ENCODE measurements around the gene NUP37. TPM values are rescaled to one million over a fixed set of nuclear protein-coding genes. Genes with fewer than 3 reads are reported as not detected.
A peak's percentile ranks its signal among the peaks of the same experiment; 100 is the strongest.
"Not testable (repeated sequence)": the region's sequence is repeated elsewhere in the genome, so short reads cannot be mapped to it uniquely, and the experiment has no call there.

The NUP37 gene
- 83.7 and 113 TPM in 2 replicates for total RNA-seq (2014; rRNA removed; shearing (Covaris generic))

DNA sequence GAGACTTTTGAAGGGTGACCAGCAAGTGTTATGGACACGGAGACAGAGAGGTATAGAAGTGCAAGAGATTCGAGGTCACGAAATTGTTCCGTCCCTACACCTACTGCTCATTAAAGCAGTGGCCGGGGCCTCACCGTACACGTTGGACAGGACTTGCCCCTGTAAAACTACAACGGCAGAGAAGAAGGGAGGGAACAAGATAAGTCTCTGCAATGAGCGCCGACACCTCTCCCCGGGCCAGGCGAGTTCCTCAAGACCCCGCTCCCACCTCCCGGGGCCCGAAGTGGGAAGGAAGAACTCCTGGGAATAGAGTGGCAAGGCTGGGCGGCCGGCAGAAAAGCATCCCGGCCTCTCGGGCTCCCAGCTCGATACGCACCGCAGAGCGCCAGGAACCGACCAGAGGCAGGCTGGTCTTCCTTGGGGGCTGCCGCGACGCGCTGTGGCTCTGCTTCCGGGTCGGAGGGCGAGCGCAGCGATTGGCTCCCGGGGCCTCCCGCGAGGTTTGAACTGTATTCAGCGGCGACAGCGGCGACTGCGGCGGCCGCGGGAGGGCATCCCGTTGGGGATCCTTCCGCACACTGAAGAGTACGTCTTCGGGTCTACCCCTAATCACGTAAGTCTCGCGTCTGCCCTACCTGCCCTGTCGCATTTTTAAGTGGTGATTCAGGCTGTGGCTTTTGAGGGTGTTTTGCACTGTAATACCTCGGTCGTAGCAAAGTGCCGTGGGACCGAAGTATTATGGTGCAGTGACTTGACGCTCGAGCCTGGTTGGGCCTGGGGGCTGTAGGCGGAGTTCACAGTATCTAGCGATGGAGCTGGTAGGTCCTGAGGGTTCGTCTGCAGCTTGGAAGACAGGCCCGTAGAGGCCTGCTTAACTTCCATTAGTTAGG is at the start of gene NUP37, which contains the start of gene PARPBP:
TSS of gene NUP37 (minus strand) at position 441 of the 890 bp plus-strand sequence. CDS start 1,596 bp downstream, outside the sequence.
TSS of gene PARPBP (plus strand) at position 510 of the 890 bp plus-strand sequence. CDS start 3,706 bp downstream, outside the sequence.
- DNase-seq (ENCODE audit: low spot score): peak; percentile 74

DNA sequence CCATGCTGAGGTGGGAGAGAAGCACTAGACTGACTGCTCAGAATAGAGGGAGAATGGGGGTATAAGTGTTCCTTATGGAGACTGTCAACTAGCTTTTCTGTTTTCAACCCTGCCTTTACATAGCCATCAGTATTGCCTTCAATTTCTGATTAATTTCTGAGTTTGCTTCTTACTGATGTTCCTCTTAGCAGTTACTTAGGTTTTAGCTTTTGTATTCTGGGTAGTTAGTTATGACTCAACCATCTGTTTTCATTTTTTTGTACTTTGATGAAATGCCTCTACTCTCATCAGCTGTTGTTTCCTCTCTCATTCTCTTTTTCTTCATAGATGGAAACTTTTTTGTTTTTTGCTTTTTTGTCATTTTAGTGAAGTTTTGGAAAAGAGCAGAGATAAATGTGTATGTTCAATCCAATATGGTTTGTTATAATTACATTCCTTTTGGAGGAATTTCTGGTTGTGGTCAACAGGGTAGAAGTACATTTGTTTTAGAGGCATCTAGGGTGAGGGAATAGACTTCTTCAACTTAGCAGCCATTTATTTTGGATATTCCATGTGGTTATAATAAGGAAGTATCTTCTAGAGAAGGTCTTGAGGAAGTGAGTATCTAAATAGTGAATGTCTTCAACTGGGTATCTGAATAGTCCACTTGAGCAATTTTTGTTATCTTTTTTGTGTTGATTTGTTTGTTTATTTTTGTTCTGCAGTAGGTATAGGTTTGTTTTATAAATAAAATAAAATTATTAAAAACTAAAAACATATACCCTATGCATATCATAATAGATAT is 48.1 kb upstream of the NUP37 start:
- DNase-seq (ENCODE audit: low spot score): no peak

DNA sequence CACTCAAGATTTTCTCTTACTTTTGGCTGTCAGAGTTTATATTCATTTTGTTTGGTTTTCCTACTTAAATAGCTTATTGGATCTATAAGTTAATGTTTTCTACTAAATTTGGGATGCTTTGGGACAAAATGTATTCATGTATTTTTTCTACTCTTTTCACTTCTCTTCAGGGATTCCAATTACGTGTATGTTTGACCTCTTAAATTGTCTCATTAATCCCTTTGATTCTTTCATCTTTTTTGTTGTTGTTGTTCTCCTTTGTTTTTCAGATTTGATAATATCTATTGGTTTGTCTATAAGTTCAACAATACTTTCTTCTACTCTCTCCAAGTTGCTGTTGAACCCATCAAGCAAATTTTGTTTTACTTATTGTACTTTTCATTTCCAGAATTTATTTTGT is 43.5 kb upstream of the NUP37 start:
- DNase-seq (ENCODE audit: low spot score): no peak

DNA sequence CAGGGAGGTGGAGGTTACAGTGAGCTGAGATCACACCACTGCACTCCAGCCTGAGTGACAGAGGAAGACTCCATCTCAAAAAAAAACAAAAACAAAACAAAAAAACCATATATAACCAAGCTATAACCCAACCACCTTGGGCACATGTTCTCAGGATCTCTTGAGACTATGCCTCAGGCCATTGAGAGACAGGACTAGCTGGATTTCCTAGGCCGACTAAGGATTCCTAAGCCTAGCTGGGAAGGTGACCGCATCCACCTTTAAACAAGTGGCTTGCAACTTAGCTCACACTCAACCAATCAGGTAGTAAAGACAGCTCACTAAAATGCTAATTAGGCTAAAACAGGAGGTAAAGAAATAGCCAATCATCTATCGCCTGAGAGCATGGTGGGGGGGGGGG is 35.3 kb upstream of the NUP37 start:
- not testable (repeated sequence) for DNase-seq (ENCODE audit: low spot score)

DNA sequence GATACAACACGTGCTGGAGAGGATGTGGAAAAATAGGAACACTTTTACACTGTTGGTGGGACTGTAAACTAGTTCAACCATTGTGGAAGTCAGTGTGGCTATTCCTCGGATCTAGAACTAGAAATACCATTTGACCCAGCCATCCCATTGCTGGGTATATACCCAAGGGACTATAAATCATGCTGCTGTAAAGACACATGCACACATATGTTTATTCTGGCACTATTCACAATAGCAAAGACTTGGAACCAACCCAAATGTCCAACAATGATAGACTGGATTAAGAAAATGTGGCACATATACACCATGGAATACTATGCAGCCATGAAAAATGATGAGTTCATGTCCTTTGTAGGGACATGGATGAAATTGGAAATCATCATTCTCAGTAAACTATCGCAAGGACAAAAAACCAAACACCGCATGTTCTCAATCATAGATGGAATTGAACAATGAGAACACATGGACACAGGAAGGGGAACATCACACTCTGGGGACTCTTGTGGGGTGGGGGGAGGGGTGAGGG is 27.2 kb upstream of the NUP37 start:
- not testable (repeated sequence) for DNase-seq (ENCODE audit: low spot score)

DNA sequence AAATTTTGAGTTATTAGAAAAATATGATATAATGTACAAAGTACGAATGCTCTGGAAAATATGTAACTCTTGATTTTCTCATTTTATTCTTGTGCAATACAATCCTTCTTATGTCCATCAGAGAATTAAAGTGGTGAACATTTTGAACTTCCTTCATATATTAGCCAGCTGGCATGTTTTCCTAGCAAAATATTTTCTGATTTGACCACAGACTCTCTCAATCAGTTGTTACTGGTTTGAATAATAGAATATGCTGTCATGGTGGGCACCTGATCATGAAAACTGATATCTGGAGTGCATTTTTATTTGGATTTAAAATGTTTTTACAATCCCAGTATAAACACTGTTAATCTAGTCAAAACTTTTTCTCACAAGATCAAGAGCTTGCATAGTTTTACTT is 24.3 kb upstream of the NUP37 start:
- no peak for DNase-seq (ENCODE audit: low spot score)

DNA sequence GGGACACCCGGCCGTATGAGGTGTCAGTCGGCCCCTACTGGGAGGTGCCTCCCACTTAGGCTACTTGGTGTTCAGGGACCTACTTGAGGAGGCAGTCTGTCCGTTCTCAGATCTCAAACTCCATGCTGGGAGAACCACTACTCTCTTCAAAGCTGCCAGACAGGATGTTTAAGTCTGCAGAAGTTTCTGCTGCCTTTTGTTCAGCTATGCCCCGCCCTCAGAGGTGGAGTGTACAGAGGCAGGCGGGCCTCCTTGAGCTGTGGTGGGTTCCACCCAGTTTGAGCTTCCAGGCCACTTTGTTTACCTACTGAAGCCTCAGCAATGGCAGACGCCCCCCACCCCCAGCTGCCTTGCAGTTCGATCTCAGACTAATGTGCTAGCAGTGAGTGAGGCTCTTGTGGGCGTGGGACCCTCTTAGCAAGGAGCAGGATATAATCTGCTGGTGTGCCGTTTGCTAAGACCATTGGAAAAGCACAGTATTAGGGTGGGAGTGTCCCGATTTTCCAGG is 23.0 kb upstream of the NUP37 start:
- DNase-seq (ENCODE audit: low spot score): not testable (repeated sequence)

GRCh38 chr12:102137619-102138018 is 17.7 kb upstream of the NUP37 start:
- DNase-seq (ENCODE audit: low spot score): not testable (repeated sequence)

- DNase-seq (ENCODE audit: low spot score): not testable (repeated sequence)
Measured at GRCh38 chr12:102131442-102131841, 11.5 kb upstream of the NUP37 start.

DNA sequence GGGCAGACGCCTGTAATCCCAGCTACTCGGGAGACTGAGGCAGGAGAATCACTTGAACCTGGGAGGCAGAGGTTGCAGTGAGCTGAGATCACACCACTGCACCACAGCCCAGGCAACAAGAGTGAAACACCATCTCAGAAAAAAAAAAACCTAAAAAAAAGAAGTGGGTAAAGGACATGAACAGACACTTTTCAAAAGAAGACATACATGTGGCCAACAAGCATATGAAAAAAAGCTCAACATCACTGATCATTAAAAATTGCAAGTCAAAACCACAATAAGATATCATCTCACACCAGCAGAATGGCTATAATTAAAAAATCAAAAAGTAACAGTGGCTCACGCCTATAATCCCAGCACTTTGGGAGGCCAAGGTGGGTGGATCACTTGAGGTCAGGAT is 10.8 kb upstream of the NUP37 start:
- DNase-seq (ENCODE audit: low spot score): not testable (repeated sequence)

DNA sequence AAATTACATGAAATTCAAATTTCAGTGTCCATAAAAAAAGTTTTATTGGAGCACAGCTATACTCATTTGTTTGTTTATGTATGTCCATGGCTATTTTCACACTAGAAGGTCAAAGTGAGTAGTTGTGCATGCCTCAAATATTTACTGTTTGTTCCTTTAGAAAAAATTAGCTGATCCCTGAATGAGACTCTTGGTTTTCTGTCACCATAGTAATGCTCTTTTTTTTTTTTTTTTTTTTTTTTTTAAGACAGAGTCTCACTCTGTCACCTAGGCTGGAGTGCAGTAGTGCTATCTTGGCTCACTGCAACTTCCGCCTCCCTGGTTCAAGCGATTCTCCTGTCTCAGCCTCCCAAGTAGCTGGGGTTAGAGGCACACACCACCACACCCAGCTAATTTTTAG is 1.4 kb upstream of the NUP37 start:
- not testable (repeated sequence) for DNase-seq (ENCODE audit: low spot score)

- DNase-seq (ENCODE audit: low spot score): peak; percentile 14
Measured at GRCh38 chr12:102120886-102121285, 972 bp upstream of the NUP37 start.

DNA sequence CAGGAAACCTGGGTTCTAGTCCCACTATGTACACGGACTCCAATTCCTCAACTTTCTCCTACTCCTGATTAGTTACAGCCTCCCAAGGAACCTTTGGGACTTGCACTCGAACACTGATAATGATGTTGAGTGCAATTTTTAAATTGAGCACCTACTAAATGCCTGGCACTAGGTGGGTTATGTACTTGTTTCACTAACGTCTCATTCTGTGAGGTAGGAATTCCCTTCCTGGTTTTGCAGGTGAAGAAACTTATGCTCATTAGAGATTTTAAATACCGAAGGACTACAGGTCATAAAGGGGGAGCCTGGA is 605 bp upstream of the NUP37 start:
- no peak for DNase-seq (ENCODE audit: low spot score)

GRCh38 chr12:102118874-102119273 is 1.0 kb downstream of the NUP37 start:
- no peak for DNase-seq (ENCODE audit: low spot score)

DNA sequence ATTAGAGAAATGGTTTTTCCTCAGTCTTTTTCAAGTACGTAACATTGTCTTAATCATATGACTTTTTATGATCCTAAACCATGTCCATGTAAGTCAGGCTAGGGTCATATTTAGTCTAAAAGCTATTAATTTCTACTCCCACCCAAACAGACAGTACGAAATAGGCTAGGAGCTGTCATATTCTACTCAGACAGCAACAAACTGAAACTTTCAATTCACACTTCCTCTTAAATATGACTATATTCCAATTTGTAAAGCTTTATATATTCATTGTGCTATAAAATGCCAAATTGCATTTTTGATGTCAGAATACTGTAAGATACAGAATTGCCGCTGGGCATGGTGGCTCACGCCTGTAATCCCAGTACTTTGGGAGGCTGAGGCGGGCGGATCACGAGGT is 3.5 kb downstream of the NUP37 start:
- no peak for DNase-seq (ENCODE audit: low spot score)

DNA sequence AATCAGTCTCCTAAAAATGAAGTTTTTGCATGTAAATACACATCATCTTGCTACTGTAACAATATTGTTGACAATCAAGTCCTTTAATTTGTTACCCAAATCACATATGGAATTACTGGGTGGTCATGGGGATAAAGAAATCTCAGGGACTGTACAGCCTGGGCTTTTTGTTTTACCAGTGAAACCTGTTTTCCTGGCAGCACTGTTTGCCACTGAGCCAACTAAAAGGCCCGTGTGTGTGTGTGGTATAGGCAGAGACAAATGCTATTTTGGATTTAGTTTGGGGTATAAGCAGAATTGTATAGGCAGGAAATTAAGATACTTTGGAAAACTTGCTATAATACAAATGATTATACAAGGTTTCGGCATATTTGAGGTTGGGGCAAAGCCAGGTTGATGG is 5.7 kb downstream of the NUP37 start:
- DNase-seq (ENCODE audit: low spot score): no peak

DNA sequence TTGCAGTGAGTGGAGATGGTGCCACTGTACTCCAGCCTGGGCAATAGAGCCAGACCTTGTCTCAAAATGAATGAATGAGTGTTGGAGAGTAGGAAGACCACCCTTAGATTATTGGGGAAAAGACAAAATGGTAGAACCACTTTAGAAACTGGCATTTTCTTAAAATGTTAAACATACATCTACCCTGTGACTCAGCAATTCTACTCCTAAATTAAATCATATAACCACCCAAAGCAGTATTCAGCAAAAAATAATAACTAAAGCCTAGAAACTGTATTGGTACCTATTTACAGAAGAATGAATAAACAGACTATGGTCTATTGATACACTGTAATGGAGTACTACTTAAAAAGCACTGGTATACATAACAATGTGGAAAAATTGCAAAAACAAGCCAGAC is 9.1 kb downstream of the NUP37 start:
- DNase-seq (ENCODE audit: low spot score): no peak

GRCh38 chr12:102107970-102108369 is 11.9 kb downstream of the NUP37 start:
- no peak for DNase-seq (ENCODE audit: low spot score)

DNA sequence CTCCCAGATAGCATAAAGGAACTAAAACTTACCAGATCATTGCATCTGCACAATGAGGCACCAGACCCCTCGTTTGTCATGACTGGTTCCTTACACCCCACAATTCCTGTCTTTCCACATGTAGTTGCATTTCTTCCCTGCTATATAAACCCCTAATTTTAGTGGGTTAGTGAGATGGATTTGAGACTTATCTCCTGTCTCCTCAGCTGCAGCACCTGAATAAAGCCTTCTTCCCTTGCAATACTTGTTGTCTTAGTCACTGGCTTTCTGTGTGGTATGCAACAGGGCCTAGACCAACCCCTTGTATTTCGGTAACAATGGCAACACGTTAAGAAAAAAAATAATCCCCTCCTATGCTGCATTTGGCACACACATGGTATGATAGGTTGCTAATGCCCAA is 13.0 kb downstream of the NUP37 start:
- no peak for DNase-seq (ENCODE audit: low spot score)

DNA sequence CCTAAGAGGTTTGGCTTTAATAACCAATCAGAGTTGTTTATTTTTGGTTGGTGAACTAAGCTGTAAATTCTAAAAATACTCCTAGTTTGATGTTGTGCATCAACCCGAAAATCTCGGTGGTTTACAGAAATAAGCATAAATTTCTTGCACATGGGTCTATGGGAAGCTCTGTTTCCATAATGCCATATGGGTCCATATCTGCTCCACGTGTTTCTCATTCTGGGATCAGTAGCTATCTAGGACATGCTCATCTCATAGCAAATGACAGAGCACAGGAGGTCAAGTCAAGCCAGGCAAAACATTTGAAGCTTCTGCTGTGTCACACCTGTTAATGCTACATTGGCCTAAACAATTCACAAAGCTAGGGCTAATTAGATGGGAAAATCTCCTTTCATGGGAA is 23.1 kb downstream of the NUP37 start:
- DNase-seq (ENCODE audit: low spot score): no peak

DNA sequence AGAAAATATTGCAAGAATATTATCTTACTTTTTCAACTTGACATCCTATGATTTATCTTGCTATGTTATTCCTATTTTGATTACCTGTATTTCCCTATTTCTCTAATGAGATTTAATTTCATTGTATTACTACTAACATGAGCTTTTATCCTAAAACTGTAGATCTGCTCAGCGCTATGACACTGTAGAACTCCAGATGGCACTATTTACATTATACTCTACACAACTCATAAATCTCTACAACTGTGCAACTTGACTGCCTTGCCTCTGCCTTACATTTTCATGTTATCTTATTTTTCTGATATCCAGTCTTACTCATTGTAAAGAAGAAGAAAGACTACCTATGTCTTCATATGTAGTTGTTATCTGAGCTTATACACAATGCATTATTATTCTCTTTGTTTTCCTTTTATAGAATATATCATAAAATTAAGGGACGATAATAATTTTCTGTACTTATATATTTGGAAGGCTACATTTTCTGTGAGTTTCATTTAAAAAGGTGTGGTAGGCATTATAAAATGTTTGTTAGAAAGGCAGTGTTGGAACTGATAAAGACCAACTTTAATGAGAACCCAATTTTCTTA is 24.1 kb downstream of the NUP37 start:
- peak; percentile 22 for DNase-seq (ENCODE audit: low spot score)

DNA sequence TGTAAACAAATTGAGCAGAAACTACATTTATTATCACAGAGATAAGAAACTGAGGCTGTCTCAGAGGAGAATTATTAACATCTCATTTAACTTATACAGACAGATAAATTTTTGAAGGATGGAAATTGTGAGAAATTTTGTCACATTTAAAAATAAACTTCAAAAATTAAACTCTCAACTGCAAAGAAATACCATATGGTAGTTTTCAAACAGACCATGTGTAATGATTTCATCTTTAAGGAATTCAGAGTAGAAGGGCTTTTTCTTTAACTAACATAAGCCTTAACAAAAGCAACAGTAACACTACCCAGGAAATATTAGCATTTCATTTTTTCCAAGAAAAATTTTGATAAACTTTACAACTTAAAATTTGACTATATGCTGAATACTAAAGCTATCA is 26.6 kb downstream of the NUP37 start:
- DNase-seq (ENCODE audit: low spot score): no peak
